Endodermal cell (in vitro differentiated cells): ENCODE measurements around the gene UPK1B. TPM values are rescaled to one million over a fixed set of nuclear protein-coding genes. Genes with fewer than 3 reads are reported as not detected.

Source experiments
- DNase-seq: peaks from one replicate; pipeline ENCODE4 v3.0.0-alpha.2; 2017
- H3K27ac ChIP-seq: 2 replicates; pipeline ENCODE4 v1.5.1; 2013; ENCODE audit warnings: mild to moderate bottlenecking, low read depth, low read length, moderate library complexity
- H3K27me3 ChIP-seq: 2 replicates; pipeline ENCODE4 v1.6.1; 2013; ENCODE audit warnings: mild to moderate bottlenecking, low read length, moderate library complexity; ENCODE audit not compliant: insufficient read depth, control insufficient read depth, poor library complexity, severe bottlenecking
- H3K36me3 ChIP-seq: 2 replicates; pipeline ENCODE4 v1.7.0; 2013; ENCODE audit warnings: mild to moderate bottlenecking, low read length, moderate library complexity; ENCODE audit not compliant: control insufficient read depth, insufficient read depth
- H3K4me1 ChIP-seq: one replicate; pipeline ENCODE4 v1.7.0; 2013; ENCODE audit warnings: low read length; ENCODE audit not compliant: control insufficient read depth, insufficient read depth
- H3K4me3 ChIP-seq: 2 replicates; pipeline ENCODE4 v1.5.1; 2013; ENCODE audit warnings: mild to moderate bottlenecking, low read length, moderate library complexity
- H3K9ac ChIP-seq: 2 replicates; pipeline ENCODE4 v1.6.1; 2013; ENCODE audit warnings: mild to moderate bottlenecking, low read length, moderate library complexity; ENCODE audit not compliant: poor library complexity, severe bottlenecking; ENCODE audit errors: extremely low read depth
- H3K9me3 ChIP-seq: 2 replicates; pipeline ENCODE4 v1.6.1; 2013; ENCODE audit warnings: mild to moderate bottlenecking, low read length, moderate library complexity; ENCODE audit not compliant: control insufficient read depth
- H3K27ac Mint-ChIP-seq: 2 replicates; pipeline ENCODE4 v1.8.0; 2020; ENCODE audit warnings: mixed read lengths
- H3K27me3 Mint-ChIP-seq: 2 replicates; pipeline ENCODE4 v1.8.0; 2021; ENCODE audit warnings: mild to moderate bottlenecking, mixed read lengths; ENCODE audit not compliant: insufficient read depth
- H3K36me3 Mint-ChIP-seq: 2 replicates; pipeline ENCODE4 v1.8.0; 2020; ENCODE audit warnings: low read depth, mixed read lengths
- H3K4me1 Mint-ChIP-seq: 2 replicates; pipeline ENCODE4 v1.8.0; 2020; ENCODE audit warnings: mixed read lengths
- H3K4me3 Mint-ChIP-seq: 2 replicates; pipeline ENCODE4 v1.8.0; 2020; ENCODE audit warnings: mild to moderate bottlenecking, moderate library complexity, mixed read lengths
- H3K9me3 Mint-ChIP-seq: 2 replicates; pipeline ENCODE4 v1.8.0; 2020; ENCODE audit warnings: mild to moderate bottlenecking, mixed read lengths
- WGBS, 2 experiments: methylation state at CpG; one replicate each; pipeline versions ENCODE4 v1.1.5 to v1.1.7; 2013; ENCODE audit warnings: missing lambda C conversion rate in 2 of 2, mixed read lengths in 1 of 2; ENCODE audit not compliant: insufficient coverage in 1 of 2, insufficient read length in 1 of 2; 5-methylcytosine and 5-hydroxymethylcytosine counted together
- total RNA-seq, 2 donors: library from RNA; stranded (reverse); fragmentation: NEBNext Ultra II Directional in 1 of 2; extraction: Animal tissue kit (Norgen Biotek cat#: 25700) in 1 of 2; gene quantifications; 2 replicates in 1 of 2; 3 replicates in 1 of 2; pipeline ENCODE4 v1.2.1, GENCODE V29; 2021
- TF ChIP-seq, protein P1 (sequence below): fragments of 200-600 bp; sonication (generic); conservative IDR thresholded peaks from 2 replicates; pipeline ENCODE4 v1.5.0; 2021; ENCODE audit warnings: antibody characterized with exemption, mild to moderate bottlenecking

Gene UPK1B
- total RNA-seq, 2 donors from 2014 or later: 4.9 to 11.3 TPM

DNA sequence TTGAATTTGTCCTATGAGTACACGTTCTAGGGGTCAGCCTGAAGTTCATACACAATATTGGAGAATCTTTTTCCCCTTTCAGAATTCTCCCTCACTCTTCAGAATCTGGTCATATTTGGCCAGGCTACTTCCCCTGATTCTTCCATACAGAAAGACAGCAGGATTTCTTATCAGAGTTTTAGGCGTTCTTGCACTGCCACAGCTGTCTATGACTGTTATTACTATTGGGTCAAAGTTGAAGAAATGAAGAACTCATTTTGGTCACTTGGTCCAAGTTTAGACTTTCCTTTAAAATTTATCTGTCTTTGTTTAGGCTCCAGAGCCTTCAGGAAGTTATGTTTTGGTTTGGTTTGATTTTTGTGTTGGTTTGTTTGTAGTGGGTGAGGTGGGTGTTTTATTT, 15.4 kb upstream of the UPK1B start:
- no peak overlapping the region for H3K9ac ChIP-seq
- peaks cover 38% of the 10 kb centered on the region for H3K9me3 Mint-ChIP-seq
- no peak overlapping the region for H3K4me3 Mint-ChIP-seq
- TF ChIP-seq, protein P1, sequence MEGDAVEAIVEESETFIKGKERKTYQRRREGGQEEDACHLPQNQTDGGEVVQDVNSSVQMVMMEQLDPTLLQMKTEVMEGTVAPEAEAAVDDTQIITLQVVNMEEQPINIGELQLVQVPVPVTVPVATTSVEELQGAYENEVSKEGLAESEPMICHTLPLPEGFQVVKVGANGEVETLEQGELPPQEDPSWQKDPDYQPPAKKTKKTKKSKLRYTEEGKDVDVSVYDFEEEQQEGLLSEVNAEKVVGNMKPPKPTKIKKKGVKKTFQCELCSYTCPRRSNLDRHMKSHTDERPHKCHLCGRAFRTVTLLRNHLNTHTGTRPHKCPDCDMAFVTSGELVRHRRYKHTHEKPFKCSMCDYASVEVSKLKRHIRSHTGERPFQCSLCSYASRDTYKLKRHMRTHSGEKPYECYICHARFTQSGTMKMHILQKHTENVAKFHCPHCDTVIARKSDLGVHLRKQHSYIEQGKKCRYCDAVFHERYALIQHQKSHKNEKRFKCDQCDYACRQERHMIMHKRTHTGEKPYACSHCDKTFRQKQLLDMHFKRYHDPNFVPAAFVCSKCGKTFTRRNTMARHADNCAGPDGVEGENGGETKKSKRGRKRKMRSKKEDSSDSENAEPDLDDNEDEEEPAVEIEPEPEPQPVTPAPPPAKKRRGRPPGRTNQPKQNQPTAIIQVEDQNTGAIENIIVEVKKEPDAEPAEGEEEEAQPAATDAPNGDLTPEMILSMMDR: no peak
- no peaks in the 10 kb centered on the region for H3K36me3 ChIP-seq
- H3K4me1 ChIP-seq: no peaks in the 10 kb centered on the region
- H3K27ac ChIP-seq: no peak overlapping the region
- no peaks in the 10 kb centered on the region for H3K4me1 Mint-ChIP-seq
- no peak overlapping the region for H3K4me3 ChIP-seq
- no peak for DNase-seq
- no peak overlapping the region for H3K27ac Mint-ChIP-seq
- H3K9me3 ChIP-seq: peaks cover 17% of the 10 kb centered on the region
- H3K27me3 ChIP-seq: no peaks in the 10 kb centered on the region
- H3K27me3 Mint-ChIP-seq: peaks cover 4% of the 10 kb centered on the region
- WGBS, 2 experiments: 80 to 91% methylated on average over 1 to 2 of the region's 2 CpGs
- H3K36me3 Mint-ChIP-seq: peaks cover 21% of the 10 kb centered on the region

DNA sequence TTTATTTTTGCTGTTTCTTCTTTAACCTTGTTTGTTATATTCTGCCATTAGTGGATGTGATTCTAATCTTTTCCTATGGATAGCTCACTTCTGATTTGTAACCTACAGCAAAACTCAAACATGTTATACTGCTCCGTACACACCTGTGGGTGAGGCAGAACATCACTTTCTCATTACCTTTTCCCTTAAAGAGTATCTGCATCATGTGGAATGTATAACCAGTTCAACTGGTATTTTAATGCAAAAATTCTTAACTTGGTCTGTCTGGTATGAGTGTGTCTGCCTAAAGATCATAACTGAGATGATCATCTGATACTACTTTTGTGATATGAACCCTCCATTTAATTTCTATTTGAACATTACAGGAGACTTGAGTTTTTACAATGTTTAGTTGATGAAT, 13.0 kb upstream of the UPK1B start:
- Histone ChIP-seq H3K4me3 (no peak overlapping the region), H3K9me3 (peaks cover 24% of the 10 kb centered on the region), H3K27me3 (no peaks in the 10 kb centered on the region), H3K27ac (no peak overlapping the region), H3K36me3 (no peaks in the 10 kb centered on the region), H3K9ac (no peak overlapping the region), H3K4me1 (no peaks in the 10 kb centered on the region)
- H3K27ac Mint-ChIP-seq: no peak overlapping the region
- peaks cover 38% of the 10 kb centered on the region for H3K9me3 Mint-ChIP-seq
- H3K4me3 Mint-ChIP-seq: no peak overlapping the region
- H3K36me3 Mint-ChIP-seq: peaks cover 32% of the 10 kb centered on the region
- WGBS, 2 experiments: 95% methylated on average over 1 of the region's 1 CpG; no CpG with 5 or more reads in 1 of the 2 experiments
- TF ChIP-seq, protein P1: no peak
- no peaks in the 10 kb centered on the region for H3K27me3 Mint-ChIP-seq
- no peak for DNase-seq
- H3K4me1 Mint-ChIP-seq: no peaks in the 10 kb centered on the region

DNA sequence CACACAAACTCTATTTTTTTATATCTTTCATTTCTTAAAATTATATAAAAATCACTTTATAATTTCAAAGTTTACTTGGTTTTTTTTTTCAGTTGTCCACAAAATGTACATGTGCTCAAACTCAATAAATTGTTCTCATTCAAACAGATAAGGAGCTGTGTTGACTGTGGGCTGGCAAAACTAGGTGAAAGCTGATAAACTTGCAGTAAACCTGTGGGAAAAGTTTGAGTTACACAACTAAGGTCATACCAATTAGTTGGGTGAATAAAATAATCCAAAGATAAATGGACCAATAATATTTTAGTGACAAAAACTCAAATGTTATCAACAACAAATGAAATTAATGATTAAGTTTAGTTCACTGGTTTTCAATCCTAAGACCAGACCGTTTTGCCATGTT, 12.6 kb upstream of the UPK1B start:
- Histone ChIP-seq H3K27ac (no peak overlapping the region), H3K36me3 (no peaks in the 10 kb centered on the region), H3K9me3 (peaks cover 24% of the 10 kb centered on the region), H3K27me3 (no peaks in the 10 kb centered on the region), H3K4me1 (no peaks in the 10 kb centered on the region), H3K4me3 (no peak overlapping the region), H3K9ac (no peak overlapping the region)
- Mint-ChIP-seq H3K27ac (no peak overlapping the region), H3K4me1 (no peaks in the 10 kb centered on the region), H3K4me3 (no peak overlapping the region), H3K36me3 (peaks cover 32% of the 10 kb centered on the region), H3K27me3 (no peaks in the 10 kb centered on the region), H3K9me3 (peaks cover 42% of the 10 kb centered on the region)
- TF ChIP-seq, protein P1: no peak
- DNase-seq: no peak
- WGBS, 2 experiments: 76 to 83% methylated on average over 1 of the region's 1 CpG
